CD4-positive, alpha-beta T cell (primary cell): Measurements from ENCODE around the gene CDYL. TPM values are rescaled to one million over a fixed set of nuclear protein-coding genes. Genes with fewer than 3 reads are reported as not detected.

Source experiments
- ATAC-seq: fragments of 200-7000 bp; cut with Tn5 transposase; one replicate; pipeline ENCODE4 v1.10.0; 2022; ENCODE audit warnings: mild to moderate bottlenecking; ENCODE audit not compliant: poor library complexity
- CTCF ChIA-PET: fragments of 350-600 bp; sonication (Branson Sonifier 250); formaldehyde crosslinking; loops from one replicate; lab custom pipeline; 2021; ENCODE audit warnings: antibody characterized with exemption, inconsistent platforms; lab: Charles Lee
- POLR2A ChIA-PET: fragments of 350-600 bp; sonication (Branson Sonifier 250); formaldehyde crosslinking; loops from one replicate; lab custom pipeline; 2021; ENCODE audit warnings: antibody characterized with exemption, inconsistent platforms; lab: Charles Lee
- DNase-seq, 14 experiments: peaks; one replicate each; pipeline ENCODE4 v3.0.0-alpha.2; 2013 to 2020; ENCODE audit warnings: mixed read lengths in 2 of 14
- H3K27ac ChIP-seq, 2 donors: one replicate each; pipeline versions ENCODE4 v1.5.1 to v1.7.0; 2013; ENCODE audit warnings: low read length in 2 of 2, low read depth in 1 of 2, mild to moderate bottlenecking in 1 of 2
- H3K27me3 ChIP-seq, 2 experiments: 1 replicate in 1 of 2; 2 replicates in 1 of 2; pipeline versions ENCODE4 v1.6.1 to v1.7.0; 2013; ENCODE audit warnings: low read length in 2 of 2, control low read depth in 1 of 2, mild to moderate bottlenecking in 1 of 2, moderate library complexity in 1 of 2; ENCODE audit not compliant: insufficient read depth in 2 of 2, control insufficient read depth in 1 of 2
- H3K36me3 ChIP-seq: one replicate; pipeline ENCODE4 v1.6.1; 2013; ENCODE audit warnings: low read length, control low read depth; ENCODE audit not compliant: insufficient read depth
- H3K4me1 ChIP-seq: one replicate; pipeline ENCODE4 v1.6.1; 2013; ENCODE audit warnings: low read length, control low read depth; ENCODE audit not compliant: insufficient read depth
- H3K4me3 ChIP-seq: one replicate; pipeline ENCODE4 v1.5.1; 2013; ENCODE audit warnings: mild to moderate bottlenecking, low read length, moderate library complexity
- H3K9me3 ChIP-seq, 2 experiments: 1 replicate in 1 of 2; 2 replicates in 1 of 2; pipeline versions ENCODE4 v1.6.1 to v1.7.0; 2013; ENCODE audit warnings: low read length in 2 of 2, mild to moderate bottlenecking in 2 of 2, control low read depth in 1 of 2, moderate library complexity in 1 of 2; ENCODE audit not compliant: control insufficient read depth in 1 of 2, insufficient read depth in 1 of 2
- H3K27ac Mint-ChIP-seq: one replicate; pipeline ENCODE4 v1.8.0; 2020; ENCODE audit warnings: mixed read lengths
- H3K27me3 Mint-ChIP-seq: one replicate; pipeline ENCODE4 v1.8.0; 2021; ENCODE audit warnings: mixed read lengths
- H3K36me3 Mint-ChIP-seq: one replicate; pipeline ENCODE4 v1.8.0; 2021; ENCODE audit warnings: low read depth, mixed read lengths
- H3K4me1 Mint-ChIP-seq: one replicate; pipeline ENCODE4 v1.8.0; 2021; ENCODE audit warnings: low read depth, mixed read lengths
- H3K4me3 Mint-ChIP-seq: one replicate; pipeline ENCODE4 v1.8.0; 2020; ENCODE audit warnings: mild to moderate bottlenecking, mixed read lengths
- H3K9me3 Mint-ChIP-seq: one replicate; pipeline ENCODE4 v1.8.0; 2020; ENCODE audit warnings: mixed read lengths
- CTCF ChIP-seq: fragments of 200-600 bp; IDR thresholded peaks from one replicate; pipeline ENCODE4 v1.8.0; 2022; ENCODE audit warnings: antibody characterized with exemption, mild to moderate bottlenecking
- intact Hi-C, 2 experiments: fragments of 100-400 bp; cut with DNase I in 1 of 2; cut with micrococcal nuclease in 1 of 2; formaldehyde crosslinking; loops; one replicate each; pipeline versions ENCODE4 v1.15.1 to v1.9.0; 2023 to 2025; cut with DNase I, micrococcal nuclease
- total RNA-seq, 174 experiments: library from RNA in 2 of 174; stranded (reverse) in 2 of 174; gene quantifications; one replicate each; pipeline ENCODE4 v1.2.3 and lab custom pipeline; 2021 to 2026

Gene CDYL
- total RNA-seq, 2 experiments from 2014 or later, result 23.8 to 23.9 TPM

- DNase-seq (no peak), ATAC-seq (no peak)
- CTCF ChIA-PET, result no interaction called here
- no peak overlapping the region for H3K4me3 ChIP-seq
- H3K27me3 ChIP-seq, result peaks cover 0 to 4% of the 10 kb centered on the region in 2 experiments
- POLR2A ChIA-PET, result no interaction called here
- no peak overlapping the region for H3K27ac Mint-ChIP-seq
- no peak for TF ChIP-seq CTCF
- H3K9me3 ChIP-seq, result no peaks in the 10 kb centered on the region
- H3K4me3 Mint-ChIP-seq, result no peak overlapping the region
- H3K4me1 ChIP-seq, result peaks cover 2% of the 10 kb centered on the region
- H3K27ac ChIP-seq, result no peak overlapping the region
- H3K4me1 Mint-ChIP-seq, result peaks cover 9% of the 10 kb centered on the region
- no peaks in the 10 kb centered on the region for H3K9me3 Mint-ChIP-seq
- peaks cover 33% of the 10 kb centered on the region for H3K27me3 Mint-ChIP-seq
- H3K36me3 Mint-ChIP-seq, result no peaks in the 10 kb centered on the region
- intact Hi-C loops, result no loop called here
- H3K36me3 ChIP-seq, result no peaks in the 10 kb centered on the region
These were observed 44.2 kb upstream of the CDYL start for GRCh38 chr6:4731996-4732395.

GRCh38 chr6:4732691-4733315 is 43.4 kb upstream of the CDYL start:
- CTCF ChIA-PET, result interaction anchor here (0.6 kb wide), 1 partner anchor 15 kb away, joined by 3 read pairs; no protein-coding TSS in a partner anchor
- H3K27me3 ChIP-seq, result peaks cover 0 to 4% of the 10 kb centered on the region in 2 experiments

GRCh38 chr6:4736371-4736873 is 39.8 kb upstream of the CDYL start:
- Histone ChIP-seq H3K27ac (no peak overlapping the region), H3K36me3 (no peaks in the 10 kb centered on the region), H3K27me3 (peaks cover 0 to 2% of the 10 kb centered on the region in 2 experiments), H3K4me3 (no peak overlapping the region), H3K4me1 (peaks cover 2% of the 10 kb centered on the region), H3K9me3 (no peaks in the 10 kb centered on the region)
- ChIA-PET POLR2A (no interaction called here), CTCF (no interaction called here)
- ATAC-seq (no peak), DNase-seq (no peak)
- no peak for TF ChIP-seq CTCF
- Mint-ChIP-seq H3K27me3 (peaks cover 19% of the 10 kb centered on the region), H3K9me3 (no peaks in the 10 kb centered on the region), H3K4me1 (no peaks in the 10 kb centered on the region), H3K4me3 (no peak overlapping the region), H3K36me3 (no peaks in the 10 kb centered on the region), H3K27ac (no peak overlapping the region)
- intact Hi-C loops, result no loop called here

More at GRCh38 chr6:4732691-4733315, 43.4 kb upstream of the CDYL start:
- H3K27ac ChIP-seq, result no peak overlapping the region
- no peaks in the 10 kb centered on the region for H3K9me3 Mint-ChIP-seq
- no peak overlapping the region for H3K4me3 Mint-ChIP-seq
- H3K36me3 Mint-ChIP-seq, result no peaks in the 10 kb centered on the region
- H3K36me3 ChIP-seq, result no peaks in the 10 kb centered on the region
- no peak overlapping the region for H3K27ac Mint-ChIP-seq
- no peak for TF ChIP-seq CTCF
- peaks cover 28% of the 10 kb centered on the region for H3K27me3 Mint-ChIP-seq
- DNase-seq, result no peak
- peaks cover 2% of the 10 kb centered on the region for H3K4me1 ChIP-seq
- intact Hi-C loops, result no loop called here
- ATAC-seq, result no peak
- H3K4me1 Mint-ChIP-seq, result peaks cover 1% of the 10 kb centered on the region
- H3K9me3 ChIP-seq, result no peaks in the 10 kb centered on the region
- no peak overlapping the region for H3K4me3 ChIP-seq
- POLR2A ChIA-PET, result no interaction called here
